Naive thymus-derived CD8-positive, alpha-beta T cell (primary cell): ENCODE measurements around the gene TYK2. TPM values are rescaled to one million over a fixed set of nuclear protein-coding genes. Genes with fewer than 3 reads are reported as not detected.
"Not testable (repeated sequence)": the region's sequence is repeated elsewhere in the genome, so short reads cannot be mapped to it uniquely, and the experiment has no call there.

ENCODE experiments used
- ATAC-seq, 2 donors: fragments of 150-1000 bp; cut with Tn5 transposase in 1 of 2; sonication (Bioruptor Pico), chemical (Tn5 transposase) in 1 of 2; 1 replicate in 1 of 2; 2 replicates in 1 of 2; pipeline ENCODE4 v1.10.0; 2021; ENCODE audit warnings: mild to moderate bottlenecking in 2 of 2, moderate library complexity in 2 of 2
- POLR2A ChIA-PET: fragments of 350-600 bp; sonication (Branson Sonifier 250); formaldehyde crosslinking; loops from one replicate; lab custom pipeline; 2021; ENCODE audit warnings: antibody characterized with exemption; lab: Charles Lee
- DNase-seq, 10 donors: peaks; one replicate each; pipeline versions ENCODE4 v3.0.0 to v3.0.0-alpha.2; 2020 to 2022
- H3K27ac Mint-ChIP-seq, 10 donors: one replicate each; pipeline ENCODE4 v1.8.0; 2020 to 2022; ENCODE audit warnings: mild to moderate bottlenecking in 10 of 10, mixed read lengths in 10 of 10, moderate library complexity in 4 of 10, inconsistent platforms in 1 of 10
- H3K27me3 Mint-ChIP-seq, 5 donors: one replicate each; pipeline ENCODE4 v1.8.0; 2021 to 2022; ENCODE audit warnings: mixed read lengths in 5 of 5
- H3K36me3 Mint-ChIP-seq, 3 donors: one replicate each; pipeline ENCODE4 v1.8.0; 2020 to 2022; ENCODE audit warnings: mixed read lengths in 3 of 3, mild to moderate bottlenecking in 2 of 3, inconsistent platforms in 1 of 3
- H3K4me1 Mint-ChIP-seq, 4 donors: one replicate each; pipeline ENCODE4 v1.8.0; 2021 to 2022; ENCODE audit warnings: mixed read lengths in 4 of 4
- H3K4me3 Mint-ChIP-seq, 10 donors: one replicate each; pipeline ENCODE4 v1.8.0; 2020 to 2022; ENCODE audit warnings: mild to moderate bottlenecking in 10 of 10, mixed read lengths in 10 of 10, moderate library complexity in 6 of 10, inconsistent platforms in 1 of 10
- H3K9me3 Mint-ChIP-seq, 9 donors: one replicate each; pipeline ENCODE4 v1.8.0; 2020 to 2022; ENCODE audit warnings: mixed read lengths in 9 of 9, mild to moderate bottlenecking in 3 of 9, inconsistent platforms in 1 of 9, moderate library complexity in 1 of 9
- polyA plus RNA-seq, 3 donors: library from polyadenylated mRNA; unstranded; fragments of 300-500 nt; fragmentation: Illumina TruSeq; gene quantifications; one replicate each; pipeline ENCODE4 v1.2.3, GENCODE V29; 2021
- total RNA-seq, 8 experiments: library from RNA in 2 of 8; stranded (reverse) in 2 of 8; gene quantifications; one replicate each; pipeline ENCODE4 v1.2.3 and lab custom pipeline; 2021 to 2026

The TYK2 gene
- total and polyA plus RNA-seq, 5 experiments from 2014 or later, result 33.4 to 319 (median 50.3) TPM

DNA sequence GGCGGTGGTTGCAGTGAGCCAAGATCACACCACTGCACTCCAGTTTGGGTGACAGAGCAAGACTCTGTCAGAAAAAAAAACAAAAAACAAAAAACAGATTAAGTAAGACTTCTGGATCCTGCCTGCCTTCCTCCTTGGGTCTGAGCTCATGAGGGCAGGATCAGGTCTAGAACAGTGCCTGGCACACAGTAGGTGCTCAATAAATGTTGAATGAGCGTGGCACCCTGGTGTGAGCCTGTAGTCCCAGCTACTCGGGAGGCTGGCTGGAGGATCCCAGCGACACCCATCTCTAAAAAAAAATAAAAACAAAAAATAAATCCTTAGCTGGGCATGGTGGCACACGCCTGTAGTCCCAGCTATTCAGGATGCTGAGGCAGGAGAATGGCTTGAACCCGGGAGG lies 25.8 kb upstream of the TYK2 start:
- H3K27ac Mint-ChIP-seq, result peak overlapping the region in 5 of 10 donors; percentile 15 to 91 (median 70)
- H3K36me3 Mint-ChIP-seq, result no peaks in the 10 kb centered on the region
- DNase-seq (no peak), ATAC-seq (no peak)
- peak overlapping the region in 4 of 10 donors; percentile 14 to 96 (median 38) for H3K4me3 Mint-ChIP-seq
- no peaks in the 10 kb centered on the region for H3K27me3 Mint-ChIP-seq
- H3K9me3 Mint-ChIP-seq, result peaks cover 0 to 2% (median 0%) of the 10 kb centered on the region in 9 donors
- POLR2A ChIA-PET, result interaction anchor here (0.6 to 9.8 kb wide), 7 partner anchors 9 to 39 kb away, joined by 3 to 91 read pairs (median 12); partner anchors contain the start of gene PDE4A
- H3K4me1 Mint-ChIP-seq, result peaks cover 34 to 85% (median 78%) of the 10 kb centered on the region in 4 donors

DNA sequence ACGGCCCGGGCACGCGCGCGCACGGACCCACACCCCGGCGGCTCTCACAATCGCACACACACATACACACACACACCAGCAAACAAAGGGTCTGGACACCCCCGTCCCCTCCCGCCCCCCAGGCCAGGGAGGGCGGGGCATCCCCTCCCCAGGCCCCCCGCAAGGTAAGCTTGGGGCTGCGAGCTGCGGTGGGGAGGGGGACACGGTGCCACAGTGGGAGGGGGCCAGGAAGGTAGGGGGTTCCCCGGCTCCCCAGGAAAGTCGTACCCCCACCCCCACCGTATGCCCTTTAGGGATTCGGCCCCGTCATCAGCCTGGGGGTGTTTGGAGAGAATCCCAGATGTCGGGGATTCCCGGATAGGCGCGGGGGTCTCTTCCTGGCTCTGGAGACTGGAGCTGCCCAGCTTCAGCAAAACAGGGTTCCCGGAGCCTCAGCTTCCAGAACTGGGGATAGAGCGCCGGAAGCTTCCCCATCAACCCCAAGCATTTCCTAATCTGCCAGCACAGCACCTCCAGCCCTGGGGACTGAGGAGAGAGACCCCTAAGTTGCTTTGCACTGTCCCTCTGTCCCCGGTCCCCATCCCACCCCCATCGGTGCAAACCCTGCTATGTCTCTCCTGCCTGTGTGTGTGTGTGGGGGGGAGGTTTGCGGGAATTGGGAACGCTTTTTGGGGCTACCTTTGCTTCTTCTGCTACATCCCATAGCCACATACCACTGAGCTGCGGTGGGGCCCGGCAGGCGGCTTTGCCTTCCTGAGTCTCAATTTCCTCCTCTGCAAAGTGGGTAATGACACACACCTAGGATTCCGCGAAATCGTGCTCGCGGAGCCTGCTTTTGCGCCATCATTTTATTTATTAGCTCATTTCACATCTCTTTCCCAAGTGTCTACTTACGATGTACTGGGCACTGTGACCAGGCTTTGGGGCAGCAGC lies 24.8 kb upstream of the TYK2 start:
- no peak for ATAC-seq
- POLR2A ChIA-PET, result interaction anchor here (0.6 to 9.8 kb wide), 8 partner anchors 10 to 285 kb away, joined by 3 to 91 read pairs (median 9); partner anchors contain the start of genes EIF3G, ICAM1 and PDE4A
- Mint-ChIP-seq H3K4me1 (peaks cover 34 to 85% (median 81%) of the 10 kb centered on the region in 4 donors), H3K27me3 (no peaks in the 10 kb centered on the region), H3K4me3 (peak overlapping the region; percentile 91 to 98 (median 92)), H3K36me3 (no peaks in the 10 kb centered on the region), H3K9me3 (peaks cover 0 to 2% (median 0%) of the 10 kb centered on the region in 9 donors), H3K27ac (peak overlapping the region; percentile 82 to 98 (median 98))
- DNase-seq, result peak in 1 of 10 donors; percentile 39

DNA sequence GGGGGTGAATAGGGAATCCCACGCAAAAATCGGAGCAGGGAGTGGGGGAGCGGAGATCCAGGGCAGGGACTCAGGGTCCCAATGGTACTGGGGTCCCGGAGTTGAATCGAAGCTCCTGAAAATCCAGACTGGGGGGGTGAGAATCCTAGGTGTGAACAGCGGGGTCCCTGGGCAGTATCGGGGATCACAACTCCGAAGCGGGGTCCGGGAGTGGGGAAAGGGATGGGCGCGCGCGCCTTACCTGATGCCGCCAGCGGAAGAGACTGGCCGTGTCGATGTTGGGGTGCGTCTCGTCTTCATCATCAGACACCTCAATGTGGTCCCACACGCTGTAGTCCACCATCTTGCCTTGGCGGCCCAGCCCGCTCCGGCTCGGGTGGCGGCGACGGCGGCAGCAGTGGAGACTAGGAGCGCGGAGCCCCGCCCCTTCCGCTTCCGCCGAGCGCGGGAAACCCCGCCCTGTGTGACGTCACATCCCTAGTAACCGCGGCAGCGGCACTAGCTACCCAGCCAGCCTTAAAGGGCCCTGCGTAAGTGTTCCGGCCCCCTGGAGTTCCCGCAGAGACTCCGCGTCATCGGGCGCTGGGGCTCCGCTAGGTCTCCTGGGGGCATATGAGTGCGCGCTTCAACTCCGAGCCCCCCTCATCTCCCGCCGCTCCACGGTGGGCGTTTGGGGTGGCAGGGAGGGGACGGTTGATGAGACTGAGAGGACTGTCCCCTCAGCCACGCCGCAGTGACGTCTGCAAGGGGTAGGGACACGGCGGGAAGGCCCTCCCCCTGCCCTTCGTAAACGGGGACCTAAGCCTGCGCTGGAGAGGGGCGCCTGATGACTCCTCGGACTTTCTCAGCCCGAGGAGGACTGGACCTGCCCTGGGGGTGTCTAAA lies 23.0 kb upstream of the TYK2 start, which contains the start of gene CDC37:
TSS of gene CDC37 (minus strand) at position 406 of the 885 bp plus-strand sequence. CDS start at position 343, 63 bp downstream.
- H3K4me3 Mint-ChIP-seq, result peak within 1 kb of the TSS; percentile 91 to 98 (median 92)
- peaks cover 31 to 74% (median 70%) of the 10 kb centered on the region in 4 donors for H3K4me1 Mint-ChIP-seq
- POLR2A ChIA-PET, result interaction anchor here (0.5 to 9.8 kb wide), 8 partner anchors 12 to 1193 kb away, joined by 3 to 91 read pairs (median 6); partner anchors contain the start of genes ICAM1, PDE4A, RAVER1 and TMED1
- DNase-seq, result peak; percentile 96 to 98 (median 97)
- peak; percentile 78 for ATAC-seq
- no peaks in the 10 kb centered on the region for H3K36me3 Mint-ChIP-seq
- H3K9me3 Mint-ChIP-seq, result peaks cover 0 to 2% (median 0%) of the 10 kb centered on the region in 9 donors
- H3K27me3 Mint-ChIP-seq, result no peaks in the 10 kb centered on the region
- peak within 1 kb of the TSS; percentile 81 to 98 (median 98) for H3K27ac Mint-ChIP-seq

DNA sequence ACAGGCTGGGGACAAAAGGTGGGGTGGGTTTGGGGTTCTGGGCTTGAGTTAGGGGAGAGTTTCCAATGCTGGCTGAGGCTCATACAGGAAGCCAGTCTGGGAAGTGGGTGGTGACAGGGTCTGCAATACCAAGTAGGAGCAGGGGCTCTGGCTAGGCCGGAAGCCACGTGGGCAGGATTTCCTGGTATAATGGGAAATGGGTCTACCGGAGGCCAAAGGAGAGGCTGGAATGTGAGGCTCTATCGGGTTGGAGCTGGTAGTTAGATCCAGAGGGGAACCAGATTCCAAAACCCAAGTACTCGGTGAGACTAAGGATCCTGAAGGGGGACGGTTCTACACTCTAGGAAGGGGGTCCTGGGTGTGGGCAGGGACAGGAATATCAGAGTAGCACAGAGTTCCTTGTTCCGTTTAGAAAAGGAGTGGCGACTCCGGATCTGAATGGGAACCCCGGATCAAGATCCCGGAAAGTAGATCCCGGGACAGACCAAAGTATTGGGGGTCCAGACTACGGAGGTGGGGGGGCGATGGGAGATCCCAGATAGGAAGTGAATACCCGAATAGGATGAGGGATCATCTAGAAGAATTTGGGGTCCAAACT lies 22.2 kb upstream of the TYK2 start:
- Mint-ChIP-seq H3K4me1 (peaks cover 34 to 72% (median 69%) of the 10 kb centered on the region in 4 donors), H3K27me3 (no peaks in the 10 kb centered on the region), H3K36me3 (peaks cover 0 to 7% (median 0%) of the 10 kb centered on the region in 3 donors), H3K4me3 (peak overlapping the region; percentile 91 to 98 (median 92)), H3K9me3 (peaks cover 0 to 2% (median 0%) of the 10 kb centered on the region in 9 donors), H3K27ac (peak overlapping the region; percentile 81 to 98 (median 98))
- POLR2A ChIA-PET, result interaction anchor here (0.6 to 9.8 kb wide), 5 partner anchors 13 to 433 kb away, joined by 3 to 91 read pairs (median 4); partner anchors contain the start of genes ICAM1, RAVER1 and TMED1
- DNase-seq (no peak), ATAC-seq (no peak)

DNA sequence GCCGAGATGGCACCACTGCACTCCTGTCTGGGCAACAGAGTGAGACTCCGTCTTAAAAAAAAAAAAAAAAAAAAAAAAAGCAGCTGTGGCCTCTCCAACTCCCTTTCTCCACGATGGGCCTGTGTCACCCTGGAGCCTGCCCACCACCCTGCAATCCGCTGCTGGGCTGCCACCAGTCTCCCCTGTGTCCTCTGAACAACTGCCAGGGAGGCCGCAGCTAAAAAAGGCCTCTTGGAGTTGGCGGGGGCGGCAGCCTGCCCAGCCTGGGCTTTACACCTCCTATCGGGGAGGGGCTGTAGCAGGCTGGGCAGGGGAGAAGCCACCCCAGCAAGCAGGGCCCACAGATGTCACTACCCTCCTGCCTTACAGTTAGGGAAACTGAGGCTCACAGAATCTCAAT lies 19.5 kb upstream of the TYK2 start:
- Mint-ChIP-seq H3K4me3 (no peak overlapping the region), H3K27ac (peak overlapping the region in 5 of 10 donors; percentile 6 to 71 (median 40)), H3K27me3 (no peaks in the 10 kb centered on the region), H3K4me1 (peaks cover 33 to 54% (median 49%) of the 10 kb centered on the region in 4 donors), H3K9me3 (peaks cover 0 to 2% (median 0%) of the 10 kb centered on the region in 9 donors), H3K36me3 (peaks cover 0 to 25% (median 2%) of the 10 kb centered on the region in 3 donors)
- ATAC-seq, result no peak
- POLR2A ChIA-PET, result interaction anchor here (0.6 to 9.8 kb wide), 8 partner anchors 15 to 304 kb away, joined by 3 to 91 read pairs (median 4); no protein-coding TSS in a partner anchor
- no peak for DNase-seq

- not testable (repeated sequence) for ATAC-seq, H3K9me3 Mint-ChIP-seq, H3K27me3 Mint-ChIP-seq, DNase-seq
- Mint-ChIP-seq H3K4me3 (peak overlapping the region in 2 of 10 donors; percentile 20 to 47), H3K4me1 (peaks cover 33 to 48% (median 44%) of the 10 kb centered on the region in 4 donors), H3K27ac (peak overlapping the region in 3 of 10 donors; percentile 29 to 81 (median 57)), H3K36me3 (peaks cover 0 to 29% (median 2%) of the 10 kb centered on the region in 3 donors)
- POLR2A ChIA-PET, result interaction anchor here (0.6 to 1.3 kb wide), 5 partner anchors 21 to 209 kb away, joined by 3 to 6 read pairs (median 4); no protein-coding TSS in a partner anchor
These were observed 19.0 kb upstream of the TYK2 start for GRCh38 chr19:10399340-10399739.

DNA sequence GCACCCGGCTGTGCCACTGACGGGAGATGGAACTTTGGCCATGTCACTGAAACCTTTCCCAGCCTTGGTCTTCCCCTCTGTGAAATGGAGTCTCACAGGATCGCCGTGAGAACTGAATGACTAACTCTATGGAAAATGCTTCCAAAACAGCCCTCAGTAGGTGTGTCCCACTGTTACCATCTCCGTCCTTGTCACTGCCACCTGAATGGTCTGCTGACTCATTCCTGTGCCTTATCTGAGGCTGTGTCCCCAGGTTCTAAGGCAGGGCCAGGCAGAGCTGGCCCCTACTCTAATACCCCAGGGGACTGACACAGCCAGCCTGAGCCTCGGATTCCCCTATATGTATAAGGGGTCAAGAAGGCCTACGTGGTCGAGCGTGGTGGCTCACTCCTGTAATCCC lies 18.4 kb upstream of the TYK2 start:
- DNase-seq (no peak), ATAC-seq (no peak)
- H3K27ac Mint-ChIP-seq, result peak overlapping the region in 4 of 10 donors; percentile 29 to 79 (median 60)
- H3K4me1 Mint-ChIP-seq, result peaks cover 28 to 45% (median 41%) of the 10 kb centered on the region in 4 donors
- no peaks in the 10 kb centered on the region for H3K9me3 Mint-ChIP-seq
- peaks cover 0 to 34% (median 2%) of the 10 kb centered on the region in 3 donors for H3K36me3 Mint-ChIP-seq
- H3K4me3 Mint-ChIP-seq, result peak overlapping the region in 1 of 10 donors; percentile 2
- POLR2A ChIA-PET, result interaction anchor here (0.6 to 0.9 kb wide), 2 partner anchors 23 to 98 kb away, joined by 3 read pairs; no protein-coding TSS in a partner anchor
- H3K27me3 Mint-ChIP-seq, result no peaks in the 10 kb centered on the region

GRCh38 chr19:10395917-10396316 lies 15.5 kb upstream of the TYK2 start:
- Mint-ChIP-seq H3K27me3 (no peaks in the 10 kb centered on the region), H3K27ac (peak overlapping the region in 2 of 10 donors; percentile 18 to 75), H3K9me3 (no peaks in the 10 kb centered on the region), H3K4me1 (peaks cover 15 to 23% (median 17%) of the 10 kb centered on the region in 4 donors), H3K36me3 (peaks cover 0 to 55% (median 8%) of the 10 kb centered on the region in 3 donors), H3K4me3 (no peak overlapping the region)
- ATAC-seq (no peak), DNase-seq (no peak)
- POLR2A ChIA-PET, result interaction anchor here (0.7 to 1.2 kb wide), 2 partner anchors 13 to 14 kb away, joined by 3 to 6 read pairs; no protein-coding TSS in a partner anchor

GRCh38 chr19:10395436-10395835 lies 15.1 kb upstream of the TYK2 start:
- POLR2A ChIA-PET, result interaction anchor here (0.7 to 1.2 kb wide), 2 partner anchors 12 to 14 kb away, joined by 3 to 6 read pairs; no protein-coding TSS in a partner anchor
- H3K4me1 Mint-ChIP-seq, result peaks cover 12 to 20% (median 16%) of the 10 kb centered on the region in 4 donors
- H3K9me3 Mint-ChIP-seq, result no peaks in the 10 kb centered on the region
- no peaks in the 10 kb centered on the region for H3K27me3 Mint-ChIP-seq
- H3K27ac Mint-ChIP-seq, result peak overlapping the region in 1 of 10 donors; percentile 11
- no peak overlapping the region for H3K4me3 Mint-ChIP-seq
- ATAC-seq (no peak), DNase-seq (no peak)
- peaks cover 0 to 58% (median 10%) of the 10 kb centered on the region in 3 donors for H3K36me3 Mint-ChIP-seq

- H3K4me1 Mint-ChIP-seq, result peaks cover 9 to 16% (median 15%) of the 10 kb centered on the region in 4 donors
- DNase-seq (no peak), ATAC-seq (no peak)
- H3K27ac Mint-ChIP-seq, result peak overlapping the region in 1 of 10 donors; percentile 11
- POLR2A ChIA-PET, result interaction anchor here (1.2 kb wide), 1 partner anchor 12 kb away, joined by 6 read pairs; no protein-coding TSS in a partner anchor
- H3K36me3 Mint-ChIP-seq, result peaks cover 0 to 58% (median 10%) of the 10 kb centered on the region in 3 donors
- no peak overlapping the region for H3K4me3 Mint-ChIP-seq
- H3K27me3 Mint-ChIP-seq, result no peaks in the 10 kb centered on the region
- no peaks in the 10 kb centered on the region for H3K9me3 Mint-ChIP-seq
These were observed 14.6 kb upstream of the TYK2 start for GRCh38 chr19:10395003-10395402.

DNA sequence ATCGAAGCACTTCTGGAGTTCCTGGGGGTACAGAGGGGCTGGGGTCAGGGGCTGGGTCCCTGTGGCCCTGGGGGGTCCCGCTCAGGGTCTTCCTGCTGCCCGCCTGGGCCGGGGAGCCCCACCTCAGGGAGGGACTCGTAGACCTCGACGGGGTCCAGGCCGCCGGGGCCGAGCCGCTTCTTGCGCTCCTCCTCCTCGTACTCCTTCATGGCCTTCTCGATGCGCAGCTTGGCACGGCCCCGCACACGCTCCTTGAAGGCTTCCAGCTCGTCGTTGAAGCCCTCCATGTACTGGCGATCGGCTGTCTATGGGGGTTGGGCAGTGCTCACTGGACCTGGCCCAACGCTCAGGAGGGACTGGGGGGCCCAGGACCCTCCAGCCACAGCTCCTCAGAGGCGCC lies 12.8 kb upstream of the TYK2 start:
- POLR2A ChIA-PET, result no interaction called here
- H3K36me3 Mint-ChIP-seq, result peaks cover 0 to 57% (median 10%) of the 10 kb centered on the region in 3 donors

More for the DNA sequence above, 12.8 kb upstream of the TYK2 start:
- Mint-ChIP-seq H3K27ac (peak overlapping the region in 1 of 10 donors; percentile 69), H3K27me3 (no peaks in the 10 kb centered on the region), H3K4me3 (no peak overlapping the region), H3K9me3 (no peaks in the 10 kb centered on the region), H3K4me1 (peaks cover 7 to 14% (median 10%) of the 10 kb centered on the region in 4 donors)
- ATAC-seq, result no peak
- DNase-seq, result no peak
